ENCODE results near the gene USP17L28. TPM values are rescaled to one million over a fixed set of nuclear protein-coding genes. Genes with fewer than 3 reads are reported as not detected.
"Not testable (repeated sequence)": the region's sequence is repeated elsewhere in the genome, so short reads cannot be mapped to it uniquely, and the experiment has no call there.

Gene USP17L28
- polyA plus RNA-seq, 1 donor, result not detected

DNA sequence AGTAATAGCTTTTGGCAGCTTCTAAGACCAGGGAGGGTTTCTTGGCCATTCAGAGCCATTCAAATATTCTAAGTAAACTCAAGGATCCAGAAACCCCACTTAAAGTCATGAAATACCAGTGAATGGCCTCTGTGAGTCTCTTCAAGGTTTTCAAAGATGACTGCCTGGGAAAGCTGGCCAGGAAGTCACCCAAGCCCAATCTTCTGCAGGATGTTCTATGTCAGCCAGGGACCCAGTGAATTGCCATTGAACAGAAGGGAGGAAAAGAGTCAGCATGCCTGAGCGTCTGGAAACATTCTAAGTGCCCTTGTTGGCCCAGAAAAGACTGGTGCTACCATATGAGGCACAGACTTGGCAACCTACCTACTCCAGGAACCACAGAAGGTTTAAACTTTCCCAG lies 31.2 kb downstream of the USP17L28 start:
- not testable (repeated sequence) for H3K27me3 ChIP-seq (ENCODE audit: control insufficient read depth, insufficient read depth, low read length); H3K36me3 ChIP-seq (ENCODE audit: control insufficient read depth, insufficient read depth, low read length); DNase-seq; H3K9me3 ChIP-seq (ENCODE audit: control insufficient read depth, low read depth, low read length); H3K27ac ChIP-seq (ENCODE audit: low read length); H3K4me3 ChIP-seq (ENCODE audit: low read length); H3K4me1 ChIP-seq (ENCODE audit: control insufficient read depth, insufficient read depth, low read length)
- WGBS (ENCODE audit: insufficient coverage, low lambda C conversion rate), result no CpG with 5 or more reads among the region's 1 CpG

DNA sequence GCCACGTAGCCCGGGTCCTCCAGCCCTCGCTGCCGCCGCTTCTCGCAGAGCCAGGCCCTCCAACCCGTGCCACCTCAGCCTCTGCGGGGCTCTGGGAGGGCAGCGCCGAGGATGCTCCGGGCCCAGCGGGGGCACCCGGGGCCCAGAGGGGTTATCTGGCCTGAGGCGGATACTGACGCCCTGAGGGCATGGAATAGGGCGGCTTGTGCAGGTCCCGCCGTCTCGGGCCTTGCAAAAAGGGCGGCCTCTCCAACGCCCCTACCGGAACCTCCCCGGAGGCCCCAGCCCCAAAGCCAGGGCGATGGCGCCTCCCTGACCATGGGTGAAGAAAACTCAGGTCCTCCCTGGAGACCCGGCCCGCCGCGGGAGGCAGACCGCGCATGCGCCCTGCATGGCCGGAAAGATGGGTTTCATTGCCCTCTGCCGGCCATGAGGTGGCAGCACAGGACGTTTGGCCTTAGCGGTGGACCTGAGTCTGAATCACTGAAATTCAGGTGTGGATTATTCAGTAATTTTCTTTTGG lies 32.4 kb downstream of the USP17L28 start:
- peak in 1 of 2 donors; percentile 18 for DNase-seq
- peak overlapping the region; percentile 32 for H3K4me3 ChIP-seq (ENCODE audit: low read length)
- WGBS (ENCODE audit: insufficient coverage, low lambda C conversion rate), result no CpG with 5 or more reads among the region's 36 CpGs
- H3K9me3 ChIP-seq (ENCODE audit: control insufficient read depth, low read depth, low read length); H3K36me3 ChIP-seq (ENCODE audit: control insufficient read depth, insufficient read depth, low read length); H3K4me1 ChIP-seq (ENCODE audit: control insufficient read depth, insufficient read depth, low read length); H3K27ac ChIP-seq (ENCODE audit: low read length); H3K27me3 ChIP-seq (ENCODE audit: control insufficient read depth, insufficient read depth, low read length): not testable (repeated sequence)

DNA sequence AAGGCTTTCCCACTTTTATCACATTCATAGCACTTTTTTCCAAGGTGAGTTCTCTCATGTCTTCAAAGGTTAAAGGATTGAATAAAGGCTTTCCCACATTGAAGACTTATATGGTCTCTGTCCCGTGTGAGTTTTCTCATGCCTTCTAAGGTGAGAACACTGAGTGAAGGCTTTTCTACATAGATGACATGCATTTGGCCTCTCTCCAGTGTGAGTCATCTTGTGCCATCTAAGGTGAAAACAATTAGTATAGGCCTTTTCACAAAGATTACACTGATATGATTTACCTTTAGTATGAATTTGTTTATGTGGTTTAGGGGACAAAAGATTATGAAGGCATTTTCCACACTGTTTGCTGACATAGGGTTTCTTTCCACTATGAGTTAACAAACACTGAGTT lies 35.4 kb downstream of the USP17L28 start:
- no peaks in the 10 kb centered on the region for H3K36me3 ChIP-seq (ENCODE audit: control insufficient read depth, insufficient read depth, low read length)
- 100% methylated on average over 1 of the region's 1 CpG for WGBS (ENCODE audit: insufficient coverage, low lambda C conversion rate)
- no peaks in the 10 kb centered on the region for H3K9me3 ChIP-seq (ENCODE audit: control insufficient read depth, low read depth, low read length)
- H3K4me1 ChIP-seq (ENCODE audit: control insufficient read depth, insufficient read depth, low read length), result no peaks in the 10 kb centered on the region
- H3K4me3 ChIP-seq (ENCODE audit: low read length), result no peak overlapping the region
- H3K27ac ChIP-seq (ENCODE audit: low read length), result no peak overlapping the region
- DNase-seq, result no peak
- H3K27me3 ChIP-seq (ENCODE audit: control insufficient read depth, insufficient read depth, low read length), result no peaks in the 10 kb centered on the region

DNA sequence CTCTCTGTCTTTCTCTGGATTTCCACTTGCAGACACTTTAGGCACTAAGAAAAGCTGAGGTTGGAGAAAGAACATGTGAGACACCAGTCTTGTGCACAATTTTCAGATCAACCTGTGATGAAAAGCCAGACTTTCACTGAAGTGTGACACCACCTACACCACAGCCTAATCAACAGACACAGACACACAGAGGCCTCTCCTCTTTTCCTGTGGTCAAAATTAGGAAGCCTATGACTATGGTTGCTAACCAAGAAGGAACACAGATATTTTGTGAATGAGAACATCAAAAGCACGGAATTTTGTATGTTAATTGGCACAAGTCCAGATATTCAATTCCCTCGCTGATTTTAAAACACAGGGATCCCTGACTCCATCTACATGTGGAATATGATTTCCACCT lies 40.3 kb downstream of the USP17L28 start:
- not testable (repeated sequence) for DNase-seq; H3K27ac ChIP-seq (ENCODE audit: low read length); H3K36me3 ChIP-seq (ENCODE audit: control insufficient read depth, insufficient read depth, low read length); H3K4me3 ChIP-seq (ENCODE audit: low read length); H3K4me1 ChIP-seq (ENCODE audit: control insufficient read depth, insufficient read depth, low read length); H3K27me3 ChIP-seq (ENCODE audit: control insufficient read depth, insufficient read depth, low read length); H3K9me3 ChIP-seq (ENCODE audit: control insufficient read depth, low read depth, low read length)
- WGBS (ENCODE audit: insufficient coverage, low lambda C conversion rate), result 100% methylated on average over 1 of the region's 2 CpGs

Other genes starting within 250 kb of the USP17L28 start
- not detected for gene FAM90A26, start 178.5 kb upstream of the USP17L28 start, polyA plus RNA-seq
- gene USP17L10, start 138.2 kb upstream of the USP17L28 start, polyA plus RNA-seq, result not detected
- gene USP17L11, start 133.5 kb upstream of the USP17L28 start, polyA plus RNA-seq, result not detected
- gene USP17L12, start 128.7 kb upstream of the USP17L28 start, polyA plus RNA-seq, result not detected
- gene USP17L13, start 124.0 kb upstream of the USP17L28 start, polyA plus RNA-seq, result not detected
- gene USP17L15, start 114.5 kb upstream of the USP17L28 start, polyA plus RNA-seq, result not detected
- not detected for gene USP17L17, start 105.0 kb upstream of the USP17L28 start, polyA plus RNA-seq
- not detected for gene USP17L18, start 100.3 kb upstream of the USP17L28 start, polyA plus RNA-seq
- gene USP17L19, start 95.5 kb upstream of the USP17L28 start, polyA plus RNA-seq, result not detected
- not detected for gene USP17L20, start 90.8 kb upstream of the USP17L28 start, polyA plus RNA-seq
- gene USP17L21, start 86.0 kb upstream of the USP17L28 start, polyA plus RNA-seq, result not detected
- gene USP17L22, start 81.3 kb upstream of the USP17L28 start, polyA plus RNA-seq, result not detected
- not detected for gene USP17L24, start 23.7 kb upstream of the USP17L28 start, polyA plus RNA-seq
- not detected for gene USP17L25, start 19.0 kb upstream of the USP17L28 start, polyA plus RNA-seq
- not detected for gene USP17L26, start 14.2 kb upstream of the USP17L28 start, polyA plus RNA-seq
- gene USP17L5, start 9.5 kb upstream of the USP17L28 start, polyA plus RNA-seq, result not detected
- not detected for gene USP17L27, start 4.7 kb upstream of the USP17L28 start, polyA plus RNA-seq
- not detected for gene USP17L29, start 4.7 kb downstream of the USP17L28 start, polyA plus RNA-seq
- not detected for gene USP17L30, start 14.2 kb downstream of the USP17L28 start, polyA plus RNA-seq
- not detected for gene DEFB131A, start 95.5 kb downstream of the USP17L28 start, polyA plus RNA-seq

All from large intestine (tissue), 3 donors.